ENCODE results near the gene OGT.
A peak's percentile ranks its signal among the peaks of the same experiment; 100 is the strongest.
"Not testable (repeated sequence)": the region's sequence is repeated elsewhere in the genome, so short reads cannot be mapped to it uniquely, and the experiment has no call there.

OGT gene

DNA sequence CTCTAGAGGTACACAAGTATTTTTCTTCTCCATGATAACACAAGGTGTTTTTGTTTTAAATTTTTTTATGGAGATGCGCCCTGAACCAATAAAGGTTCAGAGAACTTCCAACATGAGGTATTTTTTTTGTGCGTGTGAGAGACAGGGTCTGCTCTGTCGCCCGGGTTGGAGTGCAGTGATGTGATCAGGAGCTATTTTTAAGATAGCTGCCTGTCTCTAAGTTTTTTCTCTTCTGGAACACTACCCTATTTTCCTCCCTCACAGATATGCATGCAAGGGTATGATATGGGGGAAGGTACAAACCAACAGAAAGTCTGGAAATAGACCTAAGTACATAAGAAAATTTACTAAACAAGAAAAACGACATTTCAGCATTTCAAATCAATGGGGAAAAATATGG is 48.3 kb downstream of the OGT start:
- DNase-seq (ENCODE audit: low read depth, low spot score), result no peak
- Histone ChIP-seq H3K4me3 (no peak overlapping the region), H3K27ac (peak overlapping the region; percentile 63), H3K36me3 (ENCODE audit: insufficient read depth, low read length) (peaks cover 12% of the 10 kb centered on the region), H3K9ac (ENCODE audit: insufficient read length) (no peak overlapping the region), H3K9me3 (ENCODE audit: low read depth, low read length) (no peaks in the 10 kb centered on the region)
- TF ChIP-seq EZH2 (IDR thresholded peaks at IDR 0.05) (no peak), FOXP2 (optimal IDR thresholded peaks at IDR 0.05; ENCODE audit: control extremely low read depth, extremely low read length, insufficient read depth) (no peak), POLR2AphosphoS5 (IDR thresholded peaks at IDR 0.05; ENCODE audit: borderline replicate concordance, low read depth, low read length) (no peak)

DNA sequence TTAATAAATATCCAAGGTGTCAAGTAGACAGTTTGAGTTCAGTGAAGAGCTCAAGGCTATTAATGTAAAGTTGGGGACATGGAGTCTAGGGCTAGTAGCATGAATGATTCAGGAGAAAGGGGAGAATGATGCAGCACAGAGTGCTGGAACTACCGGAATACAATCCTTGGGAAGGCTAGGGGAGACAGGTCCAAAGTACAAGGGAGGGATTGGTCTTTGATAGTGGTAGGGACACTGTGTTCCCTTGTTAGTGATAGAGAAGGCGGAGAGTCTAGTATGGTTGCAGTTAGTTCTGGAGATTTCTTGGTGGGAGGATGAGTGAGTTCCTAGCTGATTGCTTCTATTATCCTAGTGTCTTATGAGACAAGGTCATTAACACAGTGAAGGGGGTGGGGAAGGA is 54.0 kb downstream of the OGT start:
- H3K27ac ChIP-seq, result no peak overlapping the region
- H3K9me3 ChIP-seq (ENCODE audit: low read depth, low read length), result no peaks in the 10 kb centered on the region
- H3K36me3 ChIP-seq (ENCODE audit: insufficient read depth, low read length), result no peaks in the 10 kb centered on the region
- no peak for DNase-seq (ENCODE audit: low read depth, low spot score)
- TF ChIP-seq FOXP2 (optimal IDR thresholded peaks at IDR 0.05; ENCODE audit: control extremely low read depth, extremely low read length, insufficient read depth) (no peak), EZH2 (IDR thresholded peaks at IDR 0.05) (no peak), POLR2AphosphoS5 (IDR thresholded peaks at IDR 0.05; ENCODE audit: borderline replicate concordance, low read depth, low read length) (no peak)
- H3K9ac ChIP-seq (ENCODE audit: insufficient read length), result no peak overlapping the region
- H3K4me3 ChIP-seq, result no peak overlapping the region

DNA sequence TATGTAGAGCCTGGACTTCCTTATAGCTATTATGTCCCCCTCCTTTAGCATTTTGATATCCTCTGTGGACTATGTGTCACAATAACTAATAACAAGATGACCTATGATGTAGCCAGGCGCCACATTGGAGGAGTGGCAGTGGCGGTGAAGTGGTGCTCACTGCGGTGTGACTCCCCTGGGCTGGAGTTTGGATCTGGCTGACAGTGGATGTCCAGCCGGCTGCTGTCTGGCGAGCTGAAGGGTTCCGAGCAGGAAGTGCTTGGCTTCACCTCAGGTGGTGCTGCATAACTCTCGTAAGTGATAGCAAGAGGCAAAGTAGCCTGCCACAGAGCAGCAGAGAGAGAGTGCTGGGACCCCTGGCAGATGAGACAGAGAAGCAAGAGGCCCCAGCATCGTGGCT is 60.3 kb downstream of the OGT start:
- not testable (repeated sequence) for H3K36me3 ChIP-seq (ENCODE audit: insufficient read depth, low read length); DNase-seq (ENCODE audit: low read depth, low spot score); H3K4me3 ChIP-seq; H3K27ac ChIP-seq; H3K9ac ChIP-seq (ENCODE audit: insufficient read length); H3K9me3 ChIP-seq (ENCODE audit: low read depth, low read length)

DNA sequence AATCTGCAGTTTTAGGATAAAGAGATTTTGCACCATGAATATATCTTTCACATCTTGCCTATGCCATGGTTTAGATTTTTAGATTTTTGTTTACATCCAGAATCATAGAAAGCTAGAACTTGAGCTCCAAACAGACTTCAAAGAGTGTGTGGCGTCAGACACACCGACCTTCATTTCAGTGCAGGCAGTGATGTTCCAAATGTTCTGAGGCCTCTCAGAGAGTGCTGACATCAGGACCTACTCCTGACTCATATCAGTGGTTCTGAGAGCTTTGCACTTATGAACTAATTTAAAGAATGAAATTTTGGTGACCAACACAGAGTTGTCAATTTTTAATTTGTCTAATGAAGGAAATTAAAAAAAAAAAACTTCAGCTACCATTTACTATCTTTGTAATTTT is 67.1 kb downstream of the OGT start:
- DNase-seq (ENCODE audit: low read depth, low spot score), result no peak
- Histone ChIP-seq H3K9me3 (ENCODE audit: low read depth, low read length) (no peaks in the 10 kb centered on the region), H3K4me3 (no peak overlapping the region), H3K27ac (no peak overlapping the region), H3K36me3 (ENCODE audit: insufficient read depth, low read length) (peaks cover 64% of the 10 kb centered on the region), H3K9ac (ENCODE audit: insufficient read length) (no peak overlapping the region)
- TF ChIP-seq POLR2AphosphoS5 (IDR thresholded peaks at IDR 0.05; ENCODE audit: borderline replicate concordance, low read depth, low read length), result no peak
- no peak for TF ChIP-seq EZH2 (IDR thresholded peaks at IDR 0.05)
- TF ChIP-seq FOXP2 (optimal IDR thresholded peaks at IDR 0.05; ENCODE audit: control extremely low read depth, extremely low read length, insufficient read depth), result no peak

- no peaks in the 10 kb centered on the region for H3K9me3 ChIP-seq (ENCODE audit: low read depth, low read length)
- H3K36me3 ChIP-seq (ENCODE audit: insufficient read depth, low read length), result peaks cover 73% of the 10 kb centered on the region
- no peak for TF ChIP-seq POLR2AphosphoS5 (IDR thresholded peaks at IDR 0.05; ENCODE audit: borderline replicate concordance, low read depth, low read length)
- no peak for TF ChIP-seq FOXP2 (optimal IDR thresholded peaks at IDR 0.05; ENCODE audit: control extremely low read depth, extremely low read length, insufficient read depth)
- no peak overlapping the region for H3K27ac ChIP-seq
- no peak overlapping the region for H3K4me3 ChIP-seq
- no peak for DNase-seq (ENCODE audit: low read depth, low spot score)
- H3K9ac ChIP-seq (ENCODE audit: insufficient read length), result no peak overlapping the region
Measured at GRCh38 chrX:71603618-71604017, 70.7 kb downstream of the OGT start.

GRCh38 chrX:71604141-71604540 is 71.2 kb downstream of the OGT start:
- Histone ChIP-seq H3K9ac (ENCODE audit: insufficient read length) (no peak overlapping the region), H3K27ac (no peak overlapping the region), H3K36me3 (ENCODE audit: insufficient read depth, low read length) (peaks cover 78% of the 10 kb centered on the region), H3K9me3 (ENCODE audit: low read depth, low read length) (no peaks in the 10 kb centered on the region), H3K4me3 (no peak overlapping the region)
- no peak for TF ChIP-seq POLR2AphosphoS5 (IDR thresholded peaks at IDR 0.05; ENCODE audit: borderline replicate concordance, low read depth, low read length)
- no peak for TF ChIP-seq EZH2 (IDR thresholded peaks at IDR 0.05)
- no peak for DNase-seq (ENCODE audit: low read depth, low spot score)

- H3K4me3 ChIP-seq, result no peak overlapping the region
- TF ChIP-seq FOXP2 (optimal IDR thresholded peaks at IDR 0.05; ENCODE audit: control extremely low read depth, extremely low read length, insufficient read depth), result no peak
- TF ChIP-seq POLR2AphosphoS5 (IDR thresholded peaks at IDR 0.05; ENCODE audit: borderline replicate concordance, low read depth, low read length), result no peak
- no peak for TF ChIP-seq EZH2 (IDR thresholded peaks at IDR 0.05)
- no peak for DNase-seq (ENCODE audit: low read depth, low spot score)
- H3K27ac ChIP-seq, result no peak overlapping the region
- peaks cover 80% of the 10 kb centered on the region for H3K36me3 ChIP-seq (ENCODE audit: insufficient read depth, low read length)
- H3K9me3 ChIP-seq (ENCODE audit: low read depth, low read length), result no peaks in the 10 kb centered on the region
- H3K9ac ChIP-seq (ENCODE audit: insufficient read length), result no peak overlapping the region
Measured at GRCh38 chrX:71604796-71605568, 72.1 kb downstream of the OGT start.

- no peak for DNase-seq (ENCODE audit: low read depth, low spot score)
- peaks cover 78% of the 10 kb centered on the region for H3K36me3 ChIP-seq (ENCODE audit: insufficient read depth, low read length)
- H3K9me3 ChIP-seq (ENCODE audit: low read depth, low read length), result no peaks in the 10 kb centered on the region
- H3K4me3 ChIP-seq, result no peak overlapping the region
- H3K27ac ChIP-seq, result no peak overlapping the region
- TF ChIP-seq EZH2 (IDR thresholded peaks at IDR 0.05), result no peak
- no peak overlapping the region for H3K9ac ChIP-seq (ENCODE audit: insufficient read length)
Measured at GRCh38 chrX:71606536-71607216, 73.8 kb downstream of the OGT start.

DNA sequence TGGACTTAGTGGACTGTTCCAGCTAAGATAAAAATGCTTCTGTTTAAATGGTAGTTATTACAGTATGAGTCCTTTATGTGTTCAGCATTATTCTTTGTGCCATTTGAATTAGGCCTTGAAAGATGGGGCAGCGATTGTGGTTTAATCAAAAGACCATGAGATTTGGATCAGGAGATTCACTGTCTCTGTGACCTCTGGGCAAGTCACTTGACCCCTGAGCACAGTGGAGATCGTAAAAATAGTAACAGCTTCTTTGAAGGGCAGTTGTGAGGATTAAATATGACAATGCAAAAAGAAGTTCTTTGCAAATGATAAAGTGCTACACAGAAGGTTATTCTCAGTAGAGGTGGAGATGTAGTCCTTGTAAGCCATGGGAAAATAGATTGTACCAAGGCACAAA is 74.6 kb downstream of the OGT start:
- Histone ChIP-seq H3K9me3 (ENCODE audit: low read depth, low read length) (no peaks in the 10 kb centered on the region), H3K9ac (ENCODE audit: insufficient read length) (no peak overlapping the region), H3K36me3 (ENCODE audit: insufficient read depth, low read length) (peaks cover 73% of the 10 kb centered on the region), H3K4me3 (no peak overlapping the region), H3K27ac (no peak overlapping the region)
- TF ChIP-seq FOXP2 (optimal IDR thresholded peaks at IDR 0.05; ENCODE audit: control extremely low read depth, extremely low read length, insufficient read depth) (no peak), EZH2 (IDR thresholded peaks at IDR 0.05) (no peak), POLR2AphosphoS5 (IDR thresholded peaks at IDR 0.05; ENCODE audit: borderline replicate concordance, low read depth, low read length) (no peak)
- no peak for DNase-seq (ENCODE audit: low read depth, low spot score)

All from SK-N-MC (cell line).